Measurements from ENCODE around the gene ULK4. TPM values are rescaled to one million over a fixed set of nuclear protein-coding genes. Genes with fewer than 3 reads are reported as not detected.
"Not testable (repeated sequence)": the region's sequence is repeated elsewhere in the genome, so short reads cannot be mapped to it uniquely, and the experiment has no call there.

ULK4 gene
- polyA plus RNA-seq, 1 experiment, result 1.6 TPM

DNA sequence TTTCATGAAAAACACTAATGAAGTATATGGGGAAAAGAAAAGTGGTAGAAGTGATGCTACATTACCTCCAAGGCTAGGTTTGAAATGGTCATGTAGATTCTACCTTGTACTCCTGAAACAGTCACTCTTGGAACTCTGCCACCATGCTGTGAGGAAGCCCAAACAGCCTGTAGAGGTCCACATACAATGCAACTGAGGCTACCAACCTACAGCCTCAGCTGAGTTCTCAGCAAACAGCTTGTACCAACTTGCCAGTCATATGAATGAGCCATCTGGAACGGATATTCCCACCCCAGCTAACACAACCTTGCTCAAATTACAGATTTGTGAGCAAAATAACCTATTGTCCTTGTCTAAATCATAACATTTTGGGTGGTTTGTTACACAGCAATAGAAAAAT is 193.5 kb downstream of the ULK4 start:
- ChIA-PET POLR2A (no interaction called here), CTCF (no interaction called here)
- no peak for DNase-seq (ENCODE audit: low read depth)
- H3K4me3 ChIP-seq (ENCODE audit: low read depth, low read length), result no peak overlapping the region
- no peaks in the 10 kb centered on the region for H3K36me3 ChIP-seq (ENCODE audit: control insufficient read depth, insufficient read depth, low read length)
- TF ChIP-seq, protein P1, sequence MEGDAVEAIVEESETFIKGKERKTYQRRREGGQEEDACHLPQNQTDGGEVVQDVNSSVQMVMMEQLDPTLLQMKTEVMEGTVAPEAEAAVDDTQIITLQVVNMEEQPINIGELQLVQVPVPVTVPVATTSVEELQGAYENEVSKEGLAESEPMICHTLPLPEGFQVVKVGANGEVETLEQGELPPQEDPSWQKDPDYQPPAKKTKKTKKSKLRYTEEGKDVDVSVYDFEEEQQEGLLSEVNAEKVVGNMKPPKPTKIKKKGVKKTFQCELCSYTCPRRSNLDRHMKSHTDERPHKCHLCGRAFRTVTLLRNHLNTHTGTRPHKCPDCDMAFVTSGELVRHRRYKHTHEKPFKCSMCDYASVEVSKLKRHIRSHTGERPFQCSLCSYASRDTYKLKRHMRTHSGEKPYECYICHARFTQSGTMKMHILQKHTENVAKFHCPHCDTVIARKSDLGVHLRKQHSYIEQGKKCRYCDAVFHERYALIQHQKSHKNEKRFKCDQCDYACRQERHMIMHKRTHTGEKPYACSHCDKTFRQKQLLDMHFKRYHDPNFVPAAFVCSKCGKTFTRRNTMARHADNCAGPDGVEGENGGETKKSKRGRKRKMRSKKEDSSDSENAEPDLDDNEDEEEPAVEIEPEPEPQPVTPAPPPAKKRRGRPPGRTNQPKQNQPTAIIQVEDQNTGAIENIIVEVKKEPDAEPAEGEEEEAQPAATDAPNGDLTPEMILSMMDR (IDR thresholded peaks at IDR 0.05; ENCODE audit: insufficient read depth, low read depth, low read length), result no peak
- no peaks in the 10 kb centered on the region for H3K27me3 ChIP-seq (ENCODE audit: control insufficient read depth, insufficient read depth, low read length)

DNA sequence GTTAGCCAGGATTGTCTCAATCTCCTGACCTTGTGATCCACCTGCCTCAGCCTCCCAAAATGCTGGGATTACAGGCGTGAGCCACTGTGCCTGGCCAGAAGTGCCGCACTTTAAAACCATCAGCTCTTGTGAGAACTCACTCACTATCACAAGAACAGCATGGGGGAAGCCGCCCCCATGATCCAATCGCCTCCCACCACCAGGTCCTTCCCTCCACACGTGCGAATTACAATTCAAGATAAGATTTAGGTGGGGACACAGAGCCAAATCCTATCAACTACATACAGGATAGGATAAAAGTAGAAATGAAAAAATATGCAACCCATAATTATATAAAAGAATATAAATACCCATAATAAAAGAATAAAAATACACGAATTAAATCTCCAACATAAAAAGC is 199.0 kb downstream of the ULK4 start:
- H3K27me3 ChIP-seq (ENCODE audit: control insufficient read depth, insufficient read depth, low read length); H3K36me3 ChIP-seq (ENCODE audit: control insufficient read depth, insufficient read depth, low read length); H3K4me3 ChIP-seq (ENCODE audit: low read depth, low read length); DNase-seq (ENCODE audit: low read depth); POLR2A ChIA-PET: not testable (repeated sequence)
- CTCF ChIA-PET, result interaction anchor here (0.7 kb wide), 1 partner anchor 23 kb away, joined by 3 read pairs; no protein-coding TSS in a partner anchor

DNA sequence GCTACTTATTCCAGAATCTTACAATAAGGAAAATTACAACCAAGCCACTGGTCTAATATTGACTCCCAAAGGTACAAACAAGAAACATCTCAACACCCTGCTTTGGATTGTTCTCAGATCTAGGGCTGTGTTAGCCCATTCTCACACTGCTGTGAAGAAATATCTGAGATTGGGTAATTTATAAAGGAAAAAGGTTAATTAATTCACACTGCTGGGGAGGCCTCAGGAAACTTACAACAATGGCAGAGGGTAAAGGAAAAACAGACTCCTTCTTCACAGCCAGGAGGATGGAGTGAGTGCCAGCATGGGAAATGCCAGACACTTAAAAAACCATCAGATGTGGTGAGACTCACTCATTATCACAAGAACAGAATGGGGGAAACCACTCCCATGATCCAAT is 208.3 kb downstream of the ULK4 start:
- Histone ChIP-seq H3K36me3 (ENCODE audit: control insufficient read depth, insufficient read depth, low read length) (no peaks in the 10 kb centered on the region), H3K27me3 (ENCODE audit: control insufficient read depth, insufficient read depth, low read length) (no peaks in the 10 kb centered on the region), H3K4me3 (ENCODE audit: low read depth, low read length) (no peak overlapping the region)
- POLR2A ChIA-PET, result no interaction called here
- TF ChIP-seq, protein P1 (IDR thresholded peaks at IDR 0.05; ENCODE audit: insufficient read depth, low read depth, low read length), result no peak
- CTCF ChIA-PET, result no interaction called here
- no peak for DNase-seq (ENCODE audit: low read depth)

DNA sequence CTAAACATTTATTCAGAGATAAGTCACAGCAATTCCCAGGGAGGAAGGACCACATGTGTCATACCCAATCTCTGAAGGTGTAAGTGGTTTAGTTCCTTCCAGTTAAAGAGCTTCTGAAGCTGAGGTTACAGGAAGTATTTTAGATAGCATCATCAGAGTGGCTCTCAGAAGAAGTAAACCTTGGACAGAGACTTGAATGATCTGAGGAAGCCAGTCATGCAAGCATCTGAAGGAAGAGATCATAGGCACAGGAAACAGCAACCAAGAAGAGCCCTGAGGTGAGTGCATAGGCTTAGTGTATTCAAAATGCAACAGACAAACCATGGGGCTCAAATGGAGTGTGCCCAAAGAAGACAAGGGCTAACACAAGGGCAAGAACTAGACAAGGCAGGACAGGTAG is 210.3 kb downstream of the ULK4 start:
- no peak for DNase-seq (ENCODE audit: low read depth)
- CTCF ChIA-PET, result no interaction called here
- TF ChIP-seq, protein P1 (IDR thresholded peaks at IDR 0.05; ENCODE audit: insufficient read depth, low read depth, low read length), result no peak
- Histone ChIP-seq H3K27me3 (ENCODE audit: control insufficient read depth, insufficient read depth, low read length) (no peaks in the 10 kb centered on the region), H3K4me3 (ENCODE audit: low read depth, low read length) (no peak overlapping the region), H3K36me3 (ENCODE audit: control insufficient read depth, insufficient read depth, low read length) (no peaks in the 10 kb centered on the region)
- POLR2A ChIA-PET, result no interaction called here

DNA sequence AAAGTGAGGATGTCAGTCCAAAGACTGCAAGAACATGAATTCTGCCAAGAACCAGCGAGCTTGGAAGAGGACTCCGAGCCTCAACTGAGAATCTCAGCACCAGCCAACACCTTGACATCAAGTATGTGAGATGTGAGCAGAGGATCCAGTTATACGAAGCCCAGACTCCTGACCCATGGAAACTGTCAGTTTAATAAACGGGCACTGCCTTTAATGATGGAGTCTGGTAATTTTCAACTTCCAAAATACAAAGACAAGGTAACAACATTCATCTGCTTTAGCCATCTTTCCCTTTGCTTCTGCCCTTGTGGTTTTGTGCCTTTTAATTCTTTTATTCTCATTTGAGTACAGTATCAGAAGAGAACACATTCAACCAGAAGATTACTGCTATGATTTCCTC is 211.9 kb downstream of the ULK4 start:
- DNase-seq (ENCODE audit: low read depth), result no peak
- CTCF ChIA-PET, result no interaction called here
- POLR2A ChIA-PET, result no interaction called here
- no peaks in the 10 kb centered on the region for H3K27me3 ChIP-seq (ENCODE audit: control insufficient read depth, insufficient read depth, low read length)
- H3K36me3 ChIP-seq (ENCODE audit: control insufficient read depth, insufficient read depth, low read length), result no peaks in the 10 kb centered on the region
- TF ChIP-seq, protein P1 (IDR thresholded peaks at IDR 0.05; ENCODE audit: insufficient read depth, low read depth, low read length), result no peak
- no peak overlapping the region for H3K4me3 ChIP-seq (ENCODE audit: low read depth, low read length)

DNA sequence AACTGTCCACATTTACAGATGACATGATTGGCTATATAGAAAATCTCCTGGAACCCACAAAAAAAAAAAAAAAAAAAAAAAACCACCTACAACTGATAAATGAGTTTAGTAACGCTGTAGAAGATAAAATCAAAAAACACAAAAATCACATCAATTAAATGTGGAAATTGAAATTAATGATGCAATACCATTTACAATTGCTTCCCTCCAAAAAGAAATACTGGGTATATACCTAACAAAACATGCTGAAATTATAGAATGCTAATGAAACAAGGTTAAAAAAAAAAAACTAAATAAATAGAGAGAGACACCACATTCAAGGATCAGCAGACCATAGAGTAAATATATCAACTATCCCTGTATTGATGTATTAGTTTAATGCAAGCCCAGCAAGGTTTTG is 215.7 kb downstream of the ULK4 start:
- DNase-seq (ENCODE audit: low read depth), result no peak
- no peaks in the 10 kb centered on the region for H3K27me3 ChIP-seq (ENCODE audit: control insufficient read depth, insufficient read depth, low read length)
- ChIA-PET CTCF (no interaction called here), POLR2A (no interaction called here)
- H3K36me3 ChIP-seq (ENCODE audit: control insufficient read depth, insufficient read depth, low read length), result no peaks in the 10 kb centered on the region
- TF ChIP-seq, protein P1 (IDR thresholded peaks at IDR 0.05; ENCODE audit: insufficient read depth, low read depth, low read length), result no peak
- no peak overlapping the region for H3K4me3 ChIP-seq (ENCODE audit: low read depth, low read length)

All from BJ (cell line).